ENCODE results near the gene SLC25A10.
"Not testable (repeated sequence)": the region's sequence is repeated elsewhere in the genome, so short reads cannot be mapped to it uniquely, and the experiment has no call there.

Gene SLC25A10

GRCh38 chr17:81711814-81712467 lies at the start of gene SLC25A10:
TSS of gene SLC25A10 (plus strand) at chr17:81712284. CDS start at chr17:81712427, 143 bp downstream.
- in situ Hi-C loops (cut with MboI; ENCODE audit: low sequenced_read_pairs) = no loop called here

- in situ Hi-C loops (cut with MboI; ENCODE audit: low sequenced_read_pairs) = no loop called here
Observed at GRCh38 chr17:81664051-81664470, 48.0 kb upstream of the SLC25A10 start.

- in situ Hi-C loops (cut with MboI; ENCODE audit: low sequenced_read_pairs) = no loop called here
Observed at GRCh38 chr17:81665205-81666091, 46.6 kb upstream of the SLC25A10 start.

GRCh38 chr17:81666092-81666341 lies 46.1 kb upstream of the SLC25A10 start:
- in situ Hi-C loops (cut with MboI; ENCODE audit: low sequenced_read_pairs) = no loop called here

- in situ Hi-C loops (cut with MboI; ENCODE audit: low sequenced_read_pairs) = no loop called here
Observed at GRCh38 chr17:81666342-81667191, 45.5 kb upstream of the SLC25A10 start, which contains the start of the genes CCDC137 and OXLD1. TSS of gene CCDC137 (plus strand) at chr17:81666737. CDS start at chr17:81666767, 30 bp downstream. TSS of gene OXLD1 (minus strand) at chr17:81666605. CDS start at chr17:81666577, 28 bp downstream.

GRCh38 chr17:81667754-81668153 lies 44.3 kb upstream of the SLC25A10 start:
- in situ Hi-C loops (cut with MboI; ENCODE audit: low sequenced_read_pairs) = no loop called here

- in situ Hi-C loops (cut with MboI; ENCODE audit: low sequenced_read_pairs) = no loop called here
Observed at GRCh38 chr17:81672504-81672903, 39.6 kb upstream of the SLC25A10 start.

GRCh38 chr17:81672954-81673353 lies 39.1 kb upstream of the SLC25A10 start:
- in situ Hi-C loops (cut with MboI; ENCODE audit: low sequenced_read_pairs) = no loop called here

GRCh38 chr17:81673561-81674258 lies 38.4 kb upstream of the SLC25A10 start:
- in situ Hi-C loops (cut with MboI; ENCODE audit: low sequenced_read_pairs) = no loop called here

GRCh38 chr17:81675515-81676221 lies 36.4 kb upstream of the SLC25A10 start:
- in situ Hi-C loops (cut with MboI; ENCODE audit: low sequenced_read_pairs) = not testable (repeated sequence)

GRCh38 chr17:81676906-81677305 lies 35.2 kb upstream of the SLC25A10 start:
- in situ Hi-C loops (cut with MboI; ENCODE audit: low sequenced_read_pairs) = no loop called here

GRCh38 chr17:81680150-81680549 lies 31.9 kb upstream of the SLC25A10 start:
- in situ Hi-C loops (cut with MboI; ENCODE audit: low sequenced_read_pairs) = no loop called here

GRCh38 chr17:81681672-81682071 lies 30.4 kb upstream of the SLC25A10 start:
- in situ Hi-C loops (cut with MboI; ENCODE audit: low sequenced_read_pairs) = no loop called here

GRCh38 chr17:81682565-81683207 lies 29.4 kb upstream of the SLC25A10 start:
- in situ Hi-C loops (cut with MboI; ENCODE audit: low sequenced_read_pairs) = no loop called here

- in situ Hi-C loops (cut with MboI; ENCODE audit: low sequenced_read_pairs) = no loop called here
Observed at GRCh38 chr17:81683208-81683583, 28.9 kb upstream of the SLC25A10 start.

- in situ Hi-C loops (cut with MboI; ENCODE audit: low sequenced_read_pairs) = no loop called here
Observed at GRCh38 chr17:81683584-81684441, 28.3 kb upstream of the SLC25A10 start, which contains the start of the genes ARL16 and HGS. TSS of gene ARL16 (minus strand) at chr17:81683797. CDS start at chr17:81683753, 44 bp downstream. TSS of gene HGS (plus strand) at chr17:81684011. CDS start at chr17:81684067, 56 bp downstream.

- in situ Hi-C loops (cut with MboI; ENCODE audit: low sequenced_read_pairs) = no loop called here
Observed at GRCh38 chr17:81684442-81684911, 27.6 kb upstream of the SLC25A10 start.

GRCh38 chr17:81685108-81685507 lies 27.0 kb upstream of the SLC25A10 start:
- in situ Hi-C loops (cut with MboI; ENCODE audit: low sequenced_read_pairs) = no loop called here
